ENCODE data around the gene MEN1.

- no peak for TF ChIP-seq CTCF (conservative IDR thresholded peaks at IDR 0.05; ENCODE audit: low read length)
- TF ChIP-seq EZH2phosphoT487 (IDR thresholded peaks at IDR 0.05; ENCODE audit: borderline replicate concordance, low read depth, low read length) = no peak
Observed at GRCh38 chr11:64833198-64833502, 22.8 kb upstream of the MEN1 start.

Data from OCI-LY7 (cell line).